ENCODE results near the gene ANKRD11. TPM values are rescaled to one million over a fixed set of nuclear protein-coding genes. Genes with fewer than 3 reads are reported as not detected.

ANKRD11 gene
- total RNA-seq, 1 donor from 2014 or later: 63.8 TPM

DNA sequence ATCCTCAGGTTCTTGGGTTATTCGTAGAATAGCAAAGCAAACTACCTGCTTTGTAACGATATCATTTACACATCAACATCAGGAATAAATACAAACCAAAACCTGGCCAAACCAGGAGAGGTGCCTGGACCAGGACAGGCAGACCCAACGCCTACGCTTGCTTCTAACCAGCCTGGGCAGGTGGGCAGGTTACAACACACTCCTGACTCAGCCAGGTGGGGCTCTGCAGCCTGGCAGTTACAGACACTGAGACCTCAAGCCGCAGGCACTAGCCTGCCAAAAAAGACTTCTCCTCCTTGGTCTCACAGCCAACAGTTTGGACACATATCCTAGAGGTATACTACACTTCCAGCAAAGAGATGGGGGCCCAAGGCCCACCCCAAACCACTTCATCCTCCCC, 14.0 kb downstream of the ANKRD11 start:
- intact Hi-C loops (cut with micrococcal nuclease): no loop called here
- no peaks in the 10 kb centered on the region for H3K27me3 ChIP-seq (ENCODE audit: low read depth)
- no peak overlapping the region for H3K4me3 ChIP-seq
- H3K9me3 ChIP-seq (replicated peaks): no peaks in the 10 kb centered on the region
- no peak for TF ChIP-seq CTCF (IDR thresholded peaks at IDR 0.05; ENCODE audit: borderline replicate concordance)
- no peak for DNase-seq
- H3K27ac ChIP-seq (replicated peaks): no peak overlapping the region
- peaks cover 96% of the 10 kb centered on the region for H3K4me1 ChIP-seq
- no peaks in the 10 kb centered on the region for H3K36me3 ChIP-seq

GRCh38 chr16:89475144-89475543, 15.2 kb downstream of the ANKRD11 start:
- Histone ChIP-seq H3K27me3 (ENCODE audit: low read depth) (no peaks in the 10 kb centered on the region), H3K9me3 (replicated peaks) (no peaks in the 10 kb centered on the region), H3K4me3 (no peak overlapping the region), H3K36me3 (no peaks in the 10 kb centered on the region), H3K27ac (replicated peaks) (no peak overlapping the region), H3K4me1 (peaks cover 96% of the 10 kb centered on the region)
- intact Hi-C loops (cut with micrococcal nuclease): no loop called here
- no peak for TF ChIP-seq CTCF (IDR thresholded peaks at IDR 0.05; ENCODE audit: borderline replicate concordance)
- DNase-seq: no peak

- H3K36me3 ChIP-seq: no peaks in the 10 kb centered on the region
- H3K4me3 ChIP-seq: no peak overlapping the region
- H3K4me1 ChIP-seq: peaks cover 90% of the 10 kb centered on the region
- TF ChIP-seq CTCF (IDR thresholded peaks at IDR 0.05; ENCODE audit: borderline replicate concordance): no peak
- H3K27me3 ChIP-seq (ENCODE audit: low read depth): no peaks in the 10 kb centered on the region
- H3K27ac ChIP-seq (replicated peaks): no peak overlapping the region
- no peak for DNase-seq
- H3K9me3 ChIP-seq (replicated peaks): no peaks in the 10 kb centered on the region
- intact Hi-C loops (cut with micrococcal nuclease): no loop called here
Measured at GRCh38 chr16:89473791-89474414, 16.5 kb downstream of the ANKRD11 start.

DNA sequence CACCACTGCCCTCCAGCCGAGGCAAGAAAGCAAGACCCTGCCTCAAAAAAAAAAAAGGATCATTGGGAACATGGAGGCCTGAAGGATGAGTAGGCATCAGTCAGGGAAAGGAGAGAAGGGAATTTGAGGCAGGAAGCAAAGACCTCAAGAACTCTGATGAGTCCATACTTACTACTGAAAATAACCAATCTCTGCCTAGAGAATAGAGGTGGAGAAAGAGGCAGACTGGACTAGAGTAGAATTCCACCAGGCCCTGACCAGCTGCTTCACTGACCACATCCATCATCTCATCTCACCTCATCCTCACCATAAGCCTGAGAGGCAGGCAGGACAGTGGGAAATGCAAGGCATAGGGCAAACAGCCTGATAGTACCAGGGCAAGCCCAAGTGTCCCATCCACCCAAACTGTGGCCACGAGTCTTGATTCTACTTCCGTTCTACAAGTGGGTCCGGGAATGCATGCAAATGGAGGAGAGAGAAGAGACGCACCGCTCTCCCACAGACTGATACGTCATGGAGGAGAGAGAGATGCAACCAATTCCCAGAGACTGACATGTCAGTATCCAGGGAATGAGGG, 17.1 kb downstream of the ANKRD11 start:
- intact Hi-C loops (cut with micrococcal nuclease): no loop called here
- no peak for DNase-seq
- TF ChIP-seq CTCF (IDR thresholded peaks at IDR 0.05; ENCODE audit: borderline replicate concordance): no peak

DNA sequence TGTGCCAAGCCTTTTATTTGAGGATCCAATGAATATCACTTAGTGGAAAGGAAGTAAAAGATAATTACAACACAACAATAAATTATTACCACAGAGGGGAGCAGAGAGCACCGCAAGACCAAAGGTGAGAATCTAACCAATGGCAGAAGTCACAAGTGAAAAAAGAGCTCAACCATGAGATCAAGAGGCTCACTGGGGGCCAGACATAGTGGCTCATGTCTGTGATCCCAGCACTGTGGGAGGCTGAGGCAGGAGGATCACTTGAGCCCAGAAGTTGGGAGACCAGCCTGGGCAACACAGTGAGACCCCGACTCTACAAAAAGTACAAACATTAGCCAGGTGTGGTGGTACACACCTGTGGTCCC, 17.7 kb downstream of the ANKRD11 start:
- intact Hi-C loops (cut with micrococcal nuclease): no loop called here
- DNase-seq: no peak
- no peak for TF ChIP-seq CTCF (IDR thresholded peaks at IDR 0.05; ENCODE audit: borderline replicate concordance)
- Histone ChIP-seq H3K4me3 (no peak overlapping the region), H3K27ac (replicated peaks) (no peak overlapping the region), H3K27me3 (ENCODE audit: low read depth) (no peaks in the 10 kb centered on the region), H3K9me3 (replicated peaks) (no peaks in the 10 kb centered on the region), H3K36me3 (no peaks in the 10 kb centered on the region), H3K4me1 (peaks cover 90% of the 10 kb centered on the region)

More for the DNA sequence above, 17.1 kb downstream of the ANKRD11 start:
- H3K27ac ChIP-seq (replicated peaks): no peak overlapping the region
- no peaks in the 10 kb centered on the region for H3K27me3 ChIP-seq (ENCODE audit: low read depth)
- H3K9me3 ChIP-seq (replicated peaks): no peaks in the 10 kb centered on the region
- no peaks in the 10 kb centered on the region for H3K36me3 ChIP-seq
- no peak overlapping the region for H3K4me3 ChIP-seq
- peaks cover 90% of the 10 kb centered on the region for H3K4me1 ChIP-seq
